ENCODE data around the gene TAGLN. TPM values are rescaled to one million over a fixed set of nuclear protein-coding genes. Genes with fewer than 3 reads are reported as not detected.

Gene TAGLN
- total and polyA plus RNA-seq, 8 donors = 24.1 to 430 (median 75.7) TPM

- H3K27me3 ChIP-seq = no peaks in the 10 kb centered on the region
- peaks cover 0 to 29% (median 0%) of the 10 kb centered on the region in 3 donors for H3K36me3 ChIP-seq
- H3K27ac ChIP-seq = peak overlapping the region; percentile 17 to 50 (median 46)
- intact Hi-C loops (cut with DNase I) = loop anchor here in 2 of 3 donors (5.0 to 10.0 kb wide), 4 partner anchors 34 to 356 kb away; no protein-coding TSS in a partner anchor
- FAIRE-seq (no peak), DNase-seq (peak in 3 of 6 donors; percentile 6 to 51 (median 34)), ATAC-seq (peak; percentile 19 to 51 (median 49))
- TF ChIP-seq CTCF (IDR thresholded peaks at IDR 0.05) = no peak
- no peaks in the 10 kb centered on the region for H3K9me3 ChIP-seq
- H3K4me3 ChIP-seq = no peak overlapping the region
- peaks cover 22 to 31% (median 27%) of the 10 kb centered on the region in 3 donors for H3K4me1 ChIP-seq
- 45 to 58% methylated on average over 7 of the region's 7 CpGs for WGBS, 2 donors
Measured at GRCh38 chr11:117220999-117221774, 22.0 kb downstream of the TAGLN start.

GRCh38 chr11:117221775-117222517 is 22.8 kb downstream of the TAGLN start:
- peak in 4 of 6 donors; percentile 46 to 64 (median 58) for DNase-seq
- WGBS, 2 donors = 54 to 62% methylated on average over 7 of the region's 7 CpGs
- Histone ChIP-seq H3K4me3 (no peak overlapping the region), H3K4me1 (peaks cover 22 to 31% (median 27%) of the 10 kb centered on the region in 3 donors), H3K27me3 (no peaks in the 10 kb centered on the region), H3K9me3 (no peaks in the 10 kb centered on the region), H3K27ac (peak overlapping the region; percentile 17 to 50 (median 46)), H3K36me3 (peaks cover 0 to 21% (median 0%) of the 10 kb centered on the region in 3 donors)
- peak; percentile 43 to 64 (median 52) for ATAC-seq
- no peak for FAIRE-seq
- TF ChIP-seq CTCF (IDR thresholded peaks at IDR 0.05) = no peak
- intact Hi-C loops (cut with DNase I) = loop anchor here in 2 of 3 donors (5.0 to 10.0 kb wide), 4 partner anchors 35 to 357 kb away; no protein-coding TSS in a partner anchor

GRCh38 chr11:117222991-117223740 is 24.0 kb downstream of the TAGLN start:
- DNase-seq (peak in 1 of 6 donors; percentile 25), ATAC-seq (no peak), FAIRE-seq (no peak)
- H3K9me3 ChIP-seq = no peaks in the 10 kb centered on the region
- H3K27ac ChIP-seq = no peak overlapping the region
- intact Hi-C loops (cut with DNase I) = loop anchor here in 2 of 3 donors (5.0 to 10.0 kb wide), 4 partner anchors 36 to 358 kb away; no protein-coding TSS in a partner anchor
- peaks cover 0 to 20% (median 5%) of the 10 kb centered on the region in 3 donors for H3K36me3 ChIP-seq
- TF ChIP-seq CTCF (IDR thresholded peaks at IDR 0.05) = no peak
- WGBS, 2 donors = 93 to 97% methylated on average over 14 of the region's 14 CpGs
- H3K27me3 ChIP-seq = no peaks in the 10 kb centered on the region
- no peak overlapping the region for H3K4me3 ChIP-seq
- H3K4me1 ChIP-seq = peaks cover 22 to 31% (median 27%) of the 10 kb centered on the region in 3 donors

GRCh38 chr11:117223741-117224689 is 24.8 kb downstream of the TAGLN start:
- intact Hi-C loops (cut with DNase I) = loop anchor here in 2 of 3 donors (5.0 to 10.0 kb wide), 4 partner anchors 37 to 359 kb away; no protein-coding TSS in a partner anchor
- no peak for FAIRE-seq

More at GRCh38 chr11:117223741-117224689, 24.8 kb downstream of the TAGLN start:
- H3K4me1 ChIP-seq = peaks cover 19 to 25% (median 24%) of the 10 kb centered on the region in 3 donors
- no peaks in the 10 kb centered on the region for H3K27me3 ChIP-seq
- H3K27ac ChIP-seq = no peak overlapping the region
- H3K9me3 ChIP-seq = no peaks in the 10 kb centered on the region
- no peak overlapping the region for H3K4me3 ChIP-seq
- TF ChIP-seq CTCF (IDR thresholded peaks at IDR 0.05) = no peak
- H3K36me3 ChIP-seq = peaks cover 1 to 19% (median 5%) of the 10 kb centered on the region in 3 donors
- WGBS, 2 donors = 80 to 87% methylated on average over 17 of the region's 17 CpGs
- DNase-seq = peak in 1 of 6 donors; percentile 7
- no peak for ATAC-seq
